OCI-LY3 (cell line): ENCODE results near the gene TRAPPC2L.
"Not testable (repeated sequence)": the region's sequence is repeated elsewhere in the genome, so short reads cannot be mapped to it uniquely, and the experiment has no call there.

Source experiments
- H2AFZ ChIP-seq: fragments of 200-600, 300-600 bp; shearing (Covaris generic); 2 replicates; pipeline ENCODE4 v1.6.0; 2014; ENCODE audit warnings: antibody characterized with exemption, low read depth, low read length
- H3K27ac ChIP-seq: fragments of 200-600, 300-600 bp; sonication (generic); 2 replicates; pipeline ENCODE4 v1.5.1; 2014; ENCODE audit warnings: mild to moderate bottlenecking, low read length, moderate library complexity, mixed read lengths
- H3K27me3 ChIP-seq: fragments of 200-600, 300-600 bp; sonication (generic); 2 replicates; pipeline ENCODE4 v1.6.1; 2014; ENCODE audit warnings: low read depth, low read length, mixed read lengths
- H3K36me3 ChIP-seq: fragments of 200-600, 300-600 bp; sonication (generic); replicated peaks from 2 replicates; pipeline ENCODE3; 2014; ENCODE audit warnings: low read depth, low read length, mixed read lengths
- H3K4me1 ChIP-seq: fragments of 300-600, 200-600 bp; sonication (generic); 2 replicates; pipeline ENCODE4 v1.6.1; 2014; ENCODE audit warnings: low read length, mixed read lengths
- H3K4me2 ChIP-seq: fragments of 200-600, 300-600 bp; sonication (generic); 2 replicates; pipeline ENCODE4 v1.6.1; 2014; ENCODE audit warnings: low read length, mixed read lengths
- H3K4me3 ChIP-seq: fragments of 300-600, 200-600 bp; sonication (generic); 2 replicates; pipeline ENCODE4 v1.5.1; 2014; ENCODE audit warnings: antibody characterized with exemption, mild to moderate bottlenecking, low read length, moderate library complexity
- H3K79me2 ChIP-seq: fragments of 300-600, 200-600 bp; shearing (Covaris generic); 2 replicates; pipeline ENCODE4 v1.6.1; 2014; ENCODE audit warnings: mild to moderate bottlenecking, low read length, mixed read lengths
- H3K9ac ChIP-seq: fragments of 300-600, 200-600 bp; shearing (Covaris generic); 2 replicates; pipeline ENCODE4 v1.6.0; 2014; ENCODE audit warnings: mild to moderate bottlenecking, low read length, moderate library complexity
- H3K9me3 ChIP-seq: fragments of 200-600, 300-600 bp; shearing (Covaris generic); 2 replicates; pipeline ENCODE4 v1.6.1; 2014; ENCODE audit warnings: low read length, mixed read lengths; ENCODE audit not compliant: insufficient read depth
- H4K20me1 ChIP-seq: fragments of 200-600, 300-600 bp; sonication (generic); 2 replicates; pipeline ENCODE4 v1.6.1; 2016; ENCODE audit warnings: low read length, mixed read lengths; ENCODE audit not compliant: insufficient read depth
- EZH2phosphoT487 ChIP-seq: fragments of 200-600 bp; shearing (Covaris generic); IDR thresholded peaks from 2 replicates; pipeline ENCODE4 v1.6.1; 2018; ENCODE audit warnings: antibody characterized with exemption, mixed run types, low read depth
- TF ChIP-seq, protein P1 (sequence below): fragments of 200-600, 300-600 bp; sonication (generic); IDR thresholded peaks from 2 replicates; pipeline ENCODE4 v1.5.1; 2014; ENCODE audit warnings: antibody characterized with exemption, low read length, low read depth

Gene TRAPPC2L

GRCh38 chr16:88886420-88886844 lies 29.5 kb downstream of the TRAPPC2L start:
- H3K27me3 ChIP-seq, result no peaks in the 10 kb centered on the region
- no peaks in the 10 kb centered on the region for H3K9me3 ChIP-seq
- TF ChIP-seq EZH2phosphoT487, result no peak
- TF ChIP-seq, protein P1, sequence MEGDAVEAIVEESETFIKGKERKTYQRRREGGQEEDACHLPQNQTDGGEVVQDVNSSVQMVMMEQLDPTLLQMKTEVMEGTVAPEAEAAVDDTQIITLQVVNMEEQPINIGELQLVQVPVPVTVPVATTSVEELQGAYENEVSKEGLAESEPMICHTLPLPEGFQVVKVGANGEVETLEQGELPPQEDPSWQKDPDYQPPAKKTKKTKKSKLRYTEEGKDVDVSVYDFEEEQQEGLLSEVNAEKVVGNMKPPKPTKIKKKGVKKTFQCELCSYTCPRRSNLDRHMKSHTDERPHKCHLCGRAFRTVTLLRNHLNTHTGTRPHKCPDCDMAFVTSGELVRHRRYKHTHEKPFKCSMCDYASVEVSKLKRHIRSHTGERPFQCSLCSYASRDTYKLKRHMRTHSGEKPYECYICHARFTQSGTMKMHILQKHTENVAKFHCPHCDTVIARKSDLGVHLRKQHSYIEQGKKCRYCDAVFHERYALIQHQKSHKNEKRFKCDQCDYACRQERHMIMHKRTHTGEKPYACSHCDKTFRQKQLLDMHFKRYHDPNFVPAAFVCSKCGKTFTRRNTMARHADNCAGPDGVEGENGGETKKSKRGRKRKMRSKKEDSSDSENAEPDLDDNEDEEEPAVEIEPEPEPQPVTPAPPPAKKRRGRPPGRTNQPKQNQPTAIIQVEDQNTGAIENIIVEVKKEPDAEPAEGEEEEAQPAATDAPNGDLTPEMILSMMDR, result no peak
- H3K4me1 ChIP-seq, result no peaks in the 10 kb centered on the region
- H2AFZ ChIP-seq, result no peak overlapping the region
- no peak overlapping the region for H3K4me2 ChIP-seq
- no peak overlapping the region for H3K27ac ChIP-seq
- H3K36me3 ChIP-seq, result peaks cover 62% of the 10 kb centered on the region
- no peak overlapping the region for H3K9ac ChIP-seq
- H4K20me1 ChIP-seq, result no peaks in the 10 kb centered on the region
- no peaks in the 10 kb centered on the region for H3K79me2 ChIP-seq
- no peak overlapping the region for H3K4me3 ChIP-seq

- Histone ChIP-seq H3K4me3 (no peak overlapping the region), H3K4me1 (no peaks in the 10 kb centered on the region), H3K9ac (no peak overlapping the region), H4K20me1 (no peaks in the 10 kb centered on the region; the same call in 1 of the 2 replicates), H3K27ac (no peak overlapping the region), H3K27me3 (no peaks in the 10 kb centered on the region), H3K4me2 (no peak overlapping the region), H3K79me2 (no peaks in the 10 kb centered on the region), H3K9me3 (no peaks in the 10 kb centered on the region), H3K36me3 (peaks cover 57% of the 10 kb centered on the region), H2AFZ (no peak overlapping the region)
- no peak for TF ChIP-seq EZH2phosphoT487
- TF ChIP-seq, protein P1, result no peak
Measured at GRCh38 chr16:88886845-88887521, 30.1 kb downstream of the TRAPPC2L start.

GRCh38 chr16:88888057-88888456 lies 31.1 kb downstream of the TRAPPC2L start:
- no peak overlapping the region for H3K9ac ChIP-seq
- H3K9me3 ChIP-seq, result no peaks in the 10 kb centered on the region
- no peak overlapping the region for H3K4me3 ChIP-seq
- TF ChIP-seq, protein P1, result no peak
- no peak for TF ChIP-seq EZH2phosphoT487
- H3K27ac ChIP-seq, result no peak overlapping the region
- no peaks in the 10 kb centered on the region for H3K4me1 ChIP-seq
- H4K20me1 ChIP-seq, result no peaks in the 10 kb centered on the region; the same call in 1 of the 2 replicates
- H3K36me3 ChIP-seq, result peaks cover 46% of the 10 kb centered on the region
- H3K79me2 ChIP-seq, result no peaks in the 10 kb centered on the region
- no peak overlapping the region for H2AFZ ChIP-seq
- no peaks in the 10 kb centered on the region for H3K27me3 ChIP-seq
- no peak overlapping the region for H3K4me2 ChIP-seq

- Histone ChIP-seq H3K27ac (no peak overlapping the region), H3K9me3 (no peaks in the 10 kb centered on the region), H4K20me1 (no peaks in the 10 kb centered on the region; the same call in 1 of the 2 replicates), H3K4me3 (no peak overlapping the region), H2AFZ (no peak overlapping the region), H3K36me3 (peaks cover 39% of the 10 kb centered on the region), H3K4me1 (no peaks in the 10 kb centered on the region), H3K27me3 (no peaks in the 10 kb centered on the region), H3K4me2 (no peak overlapping the region), H3K79me2 (no peaks in the 10 kb centered on the region), H3K9ac (no peak overlapping the region)
- TF ChIP-seq, protein P1, result no peak
- TF ChIP-seq EZH2phosphoT487, result no peak
Measured at GRCh38 chr16:88888461-88889387, 31.8 kb downstream of the TRAPPC2L start.

DNA sequence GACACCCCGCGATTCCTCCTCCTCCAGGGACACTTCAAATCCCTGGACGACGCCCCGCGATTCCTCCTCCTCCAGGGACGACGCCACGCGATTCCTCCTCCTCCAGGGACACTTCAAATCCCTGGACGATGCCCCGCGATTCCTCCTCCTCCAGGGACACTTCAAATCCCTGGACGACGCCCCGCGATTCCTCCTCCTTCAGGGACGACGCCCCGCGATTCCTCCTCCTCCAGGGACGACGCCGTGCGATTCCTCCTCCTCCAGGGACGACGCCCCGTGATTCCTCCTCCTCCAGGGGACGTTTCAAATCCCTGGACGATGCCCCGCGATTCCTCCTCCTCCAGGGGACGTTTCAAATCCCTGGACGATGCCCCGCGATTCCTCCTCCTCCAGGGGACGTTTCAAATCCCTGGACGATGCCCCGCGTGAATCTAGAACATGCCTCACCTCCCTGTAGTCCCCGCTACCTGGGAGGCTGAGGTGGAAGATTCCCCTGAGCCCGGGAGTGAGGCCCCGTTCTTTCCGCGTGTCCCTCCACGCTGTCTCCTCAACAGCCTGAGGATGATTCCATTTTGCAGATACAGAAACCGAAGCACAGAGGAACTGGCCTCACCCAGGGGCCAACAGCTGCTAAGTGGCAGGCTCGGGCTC lies 32.9 kb downstream of the TRAPPC2L start:
- peaks cover 30% of the 10 kb centered on the region for H3K36me3 ChIP-seq
- H3K27me3 ChIP-seq, H3K4me3 ChIP-seq, H3K79me2 ChIP-seq, H4K20me1 ChIP-seq, H3K4me1 ChIP-seq, H3K9ac ChIP-seq, H3K9me3 ChIP-seq, H2AFZ ChIP-seq, H3K4me2 ChIP-seq, H3K27ac ChIP-seq: not testable (repeated sequence)
